ENCODE measurements around the gene BIRC7. TPM values are rescaled to one million over a fixed set of nuclear protein-coding genes. Genes with fewer than 3 reads are reported as not detected.

Gene BIRC7
- not detected in 2 replicates for total RNA-seq

GRCh38 chr20:63235399-63235983, at the start of gene BIRC7:
TSS of gene BIRC7 (plus strand) at chr20:63235905. CDS start at chr20:63236097, 192 bp downstream.

GRCh38 chr20:63216041-63216848, 19.5 kb upstream of the BIRC7 start, which contains the start of gene YTHDF1:
TSS of gene YTHDF1 (minus strand) at chr20:63216131. CDS start at chr20:63215892, 239 bp downstream.

GRCh38 chr20:63254232-63254605, 18.5 kb downstream of the BIRC7 start, which contains the start of gene NKAIN4:
TSS of gene NKAIN4 (minus strand) at chr20:63254463. CDS start at chr20:63254450, 13 bp downstream.

GRCh38 chr20:63272105-63273058, 36.7 kb downstream of the BIRC7 start, which contains the start of gene ARFGAP1:
TSS of gene ARFGAP1 (plus strand) at chr20:63272813. CDS start at chr20:63275581, 2,768 bp downstream.

Small RNA genes within 50 kb of the gene (small RNA-seq; reads per million reads assigned to genes)
- not detected for gene MIR3196
- not detected for gene MIR4326

Other genes starting within 250 kb of the BIRC7 start
- gene BHLHE23, start 228.9 kb upstream of the BIRC7 start, total RNA-seq = not detected in 2 replicates
- 27.7 and 32.0 TPM in 2 replicates for gene YTHDF1, start 19.8 kb upstream of the BIRC7 start, total RNA-seq
- 0.61 TPM in 1 of 2 replicates, not detected in the other for gene NKAIN4, start 18.6 kb downstream of the BIRC7 start, total RNA-seq
- 108 and 115 TPM in 2 replicates for gene ARFGAP1, start 36.9 kb downstream of the BIRC7 start, total RNA-seq
- gene COL20A1, start 57.3 kb downstream of the BIRC7 start, total RNA-seq = not detected in 2 replicates
- not detected in 2 replicates for gene CHRNA4, start 125.4 kb downstream of the BIRC7 start, total RNA-seq
- not detected in 2 replicates for gene KCNQ2, start 236.8 kb downstream of the BIRC7 start, total RNA-seq